Measurements from ENCODE around the gene SERPINB3. TPM values are rescaled to one million over a fixed set of nuclear protein-coding genes. Genes with fewer than 3 reads are reported as not detected.

SERPINB3 gene
- not detected in 2 replicates for total RNA-seq

GRCh38 chr18:63661750-63662149, at the start of gene SERPINB3:
Gene SERPINB3, minus strand, starts transcription at chr18:63661893. Its CDS starts 677 bp downstream, at chr18:63661216.

GRCh38 chr18:63702660-63703059, 41.0 kb upstream of the SERPINB3 start, which contains the start of gene SERPINB11:
Gene SERPINB11, plus strand, starts transcription at chr18:63702960. Its CDS starts 7,234 bp downstream, at chr18:63710194.

GRCh38 chr18:63644142-63644541, 17.6 kb downstream of the SERPINB3 start, which contains the start of gene SERPINB4:
Gene SERPINB4, minus strand, starts transcription at chr18:63644256. Its CDS starts 679 bp downstream, at chr18:63643577.

Other genes starting within 250 kb of the SERPINB3 start
- gene VPS4B, start 239.4 kb downstream of the SERPINB3 start, total RNA-seq = 42.2 and 56.3 TPM in 2 replicates
- gene SERPINB5, start 184.9 kb downstream of the SERPINB3 start, total RNA-seq = 0.29 TPM in 1 of 2 replicates, not detected in the other
- not detected in 2 replicates for gene SERPINB12, start 119.5 kb downstream of the SERPINB3 start, total RNA-seq
- not detected in 2 replicates for gene SERPINB13, start 74.5 kb downstream of the SERPINB3 start, total RNA-seq
- not detected in 2 replicates for gene SERPINB4, start 17.6 kb downstream of the SERPINB3 start, total RNA-seq
- not detected in 2 replicates for gene SERPINB11, start 41.1 kb upstream of the SERPINB3 start, total RNA-seq
- gene SERPINB7, start 113.5 kb upstream of the SERPINB3 start, total RNA-seq = 0.87 and 1.7 TPM in 2 replicates
- gene SERPINB2, start 225.8 kb upstream of the SERPINB3 start, total RNA-seq = 2.6 and 6.5 TPM in 2 replicates
- gene SERPINB10, start 246.1 kb upstream of the SERPINB3 start, total RNA-seq = not detected in 2 replicates